ENCODE measurements around the gene ZBTB2.

DNA sequence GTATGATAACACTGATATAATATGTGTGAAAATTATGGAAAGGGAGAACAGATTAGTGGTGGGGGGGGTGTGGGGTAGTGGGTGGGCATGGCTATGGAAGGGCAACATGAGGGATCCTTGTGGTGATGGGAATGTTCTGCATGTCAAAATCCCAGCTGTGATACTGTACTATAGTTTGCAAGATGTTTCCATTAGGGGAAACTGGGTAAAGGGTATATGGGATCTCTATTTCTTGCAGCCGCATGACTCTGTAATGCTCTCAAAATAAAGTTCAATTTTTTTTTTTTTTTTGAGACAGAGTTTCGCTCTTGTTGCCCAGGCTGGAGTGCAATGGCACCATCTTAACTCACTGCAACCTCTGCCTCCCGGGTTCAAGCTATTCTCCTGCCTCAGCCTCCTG is 14.3 kb downstream of the ZBTB2 start:
- TF ChIP-seq POLR2A (IDR thresholded peaks at IDR 0.05; ENCODE audit: low read length) (no peak), GATA1 (IDR thresholded peaks at IDR 0.05; ENCODE audit: low read depth, low read length) (no peak)
